ENCODE results near the gene LCN12. TPM values are rescaled to one million over a fixed set of nuclear protein-coding genes. Genes with fewer than 3 reads are reported as not detected.

LCN12 gene
- total RNA-seq, 8 experiments from 2014 or later, result 0.38 to 4.3 (median 1.2) TPM

GRCh38 chr9:136934277-136934676 lies 17.8 kb upstream of the LCN12 start:
- no peak overlapping the region for H3K27ac ChIP-seq
- WGBS, 10 experiments, result 33 to 100% (median 80%) methylated on average over 1 to 3 of the region's 3 CpGs
- no peak overlapping the region for H3K4me3 ChIP-seq
- in situ Hi-C loops (cut with MboI; ENCODE audit: low pct_unique_long_range_greater_than_20kb in 2 of 9, low sequenced_read_pairs in 9 of 9, unreplicated experiment in 9 of 9), result no loop called here
- no peaks in the 10 kb centered on the region for H3K4me1 ChIP-seq (replicated peaks in 1 of 2)
- peak in 3 of 8 experiments; percentile 27 to 46 (median 42) for ATAC-seq (replicated peaks in 6 of 8)

- Histone ChIP-seq H3K4me3 (no peak overlapping the region), H3K4me1 (replicated peaks in 1 of 2) (no peaks in the 10 kb centered on the region), H3K27ac (no peak overlapping the region)
- no peak for ATAC-seq (replicated peaks in 6 of 8)
- 50 to 100% (median 80%) methylated on average over 1 to 3 of the region's 3 CpGs; no CpG with 5 or more reads in 5 of the 10 experiments for WGBS, 10 experiments
- in situ Hi-C loops (cut with MboI; ENCODE audit: low pct_unique_long_range_greater_than_20kb in 2 of 9, low sequenced_read_pairs in 9 of 9, unreplicated experiment in 9 of 9), result no loop called here
These were observed 16.4 kb upstream of the LCN12 start for GRCh38 chr9:136935651-136936050.

- no peak overlapping the region for H3K4me3 ChIP-seq
- no peak overlapping the region for H3K27ac ChIP-seq
- in situ Hi-C loops (cut with MboI; ENCODE audit: low pct_unique_long_range_greater_than_20kb in 2 of 9, low sequenced_read_pairs in 9 of 9, unreplicated experiment in 9 of 9), result no loop called here
- ATAC-seq (replicated peaks in 6 of 8), result no peak
- H3K4me1 ChIP-seq (replicated peaks in 1 of 2), result no peaks in the 10 kb centered on the region
- WGBS, 10 experiments, result 37 to 100% (median 84%) methylated on average over 1 to 8 of the region's 8 CpGs; no CpG with 5 or more reads in 1 of the 10 experiments
These were observed 15.4 kb upstream of the LCN12 start for GRCh38 chr9:136936645-136937170.

- no peaks in the 10 kb centered on the region for H3K4me1 ChIP-seq (replicated peaks in 1 of 2)
- WGBS, 10 experiments, result 82 to 100% (median 91%) methylated on average over 2 to 7 of the region's 15 CpGs; no CpG with 5 or more reads in 4 of the 10 experiments
- H3K4me3 ChIP-seq, result no peak overlapping the region
- ATAC-seq (replicated peaks in 6 of 8), result no peak
- no peak overlapping the region for H3K27ac ChIP-seq
- in situ Hi-C loops (cut with MboI; ENCODE audit: low pct_unique_long_range_greater_than_20kb in 2 of 9, low sequenced_read_pairs in 9 of 9, unreplicated experiment in 9 of 9), result no loop called here
These were observed 14.7 kb upstream of the LCN12 start for GRCh38 chr9:136937186-136938001.

GRCh38 chr9:136939431-136939995 lies 12.6 kb upstream of the LCN12 start:
- in situ Hi-C loops (cut with MboI; ENCODE audit: low pct_unique_long_range_greater_than_20kb in 2 of 9, low sequenced_read_pairs in 9 of 9, unreplicated experiment in 9 of 9), result no loop called here
- no peak for ATAC-seq (replicated peaks in 6 of 8)
- 80 to 97% (median 94%) methylated on average over 2 to 13 of the region's 28 CpGs; no CpG with 5 or more reads in 5 of the 10 experiments for WGBS, 10 experiments
- peaks cover 3 to 9% of the 10 kb centered on the region in 2 donors for H3K4me1 ChIP-seq (replicated peaks in 1 of 2)
- no peak overlapping the region for H3K27ac ChIP-seq
- no peak overlapping the region for H3K4me3 ChIP-seq

GRCh38 chr9:136939996-136940525 lies 12.0 kb upstream of the LCN12 start:
- Histone ChIP-seq H3K4me1 (replicated peaks in 1 of 2) (peaks cover 3 to 11% of the 10 kb centered on the region in 2 donors), H3K4me3 (no peak overlapping the region), H3K27ac (no peak overlapping the region)
- in situ Hi-C loops (cut with MboI; ENCODE audit: low pct_unique_long_range_greater_than_20kb in 2 of 9, low sequenced_read_pairs in 9 of 9, unreplicated experiment in 9 of 9), result no loop called here
- ATAC-seq (replicated peaks in 6 of 8), result no peak
- WGBS, 10 experiments, result 93 to 100% (median 100%) methylated on average over 1 to 3 of the region's 16 CpGs; no CpG with 5 or more reads in 7 of the 10 experiments

- Histone ChIP-seq H3K4me3 (no peak overlapping the region), H3K4me1 (replicated peaks in 1 of 2) (peaks cover 3 to 11% of the 10 kb centered on the region in 2 donors), H3K27ac (no peak overlapping the region)
- in situ Hi-C loops (cut with MboI; ENCODE audit: low pct_unique_long_range_greater_than_20kb in 2 of 9, low sequenced_read_pairs in 9 of 9, unreplicated experiment in 9 of 9), result no loop called here
- 94 to 100% (median 100%) methylated on average over 1 to 23 of the region's 42 CpGs; no CpG with 5 or more reads in 5 of the 10 experiments for WGBS, 10 experiments
- no peak for ATAC-seq (replicated peaks in 6 of 8)
These were observed 11.4 kb upstream of the LCN12 start for GRCh38 chr9:136940526-136941230.

- Histone ChIP-seq H3K27ac (no peak overlapping the region), H3K4me1 (replicated peaks in 1 of 2) (peaks cover 3 to 11% of the 10 kb centered on the region in 2 donors), H3K4me3 (no peak overlapping the region)
- in situ Hi-C loops (cut with MboI; ENCODE audit: low pct_unique_long_range_greater_than_20kb in 2 of 9, low sequenced_read_pairs in 9 of 9, unreplicated experiment in 9 of 9), result no loop called here
- WGBS, 10 experiments, result 80 to 100% (median 90%) methylated on average over 1 to 7 of the region's 55 CpGs; no CpG with 5 or more reads in 4 of the 10 experiments
- ATAC-seq (replicated peaks in 6 of 8), result no peak
These were observed 10.6 kb upstream of the LCN12 start for GRCh38 chr9:136941231-136942111.

GRCh38 chr9:136942112-136942880 lies 9.8 kb upstream of the LCN12 start:
- in situ Hi-C loops (cut with MboI; ENCODE audit: low pct_unique_long_range_greater_than_20kb in 2 of 9, low sequenced_read_pairs in 9 of 9, unreplicated experiment in 9 of 9), result no loop called here
- WGBS, 10 experiments, result 100% methylated on average over 3 of the region's 60 CpGs; no CpG with 5 or more reads in 9 of the 10 experiments
- Histone ChIP-seq H3K27ac (no peak overlapping the region), H3K4me3 (no peak overlapping the region), H3K4me1 (replicated peaks in 1 of 2) (peaks cover 3 to 11% of the 10 kb centered on the region in 2 donors)
- ATAC-seq (replicated peaks in 6 of 8), result no peak

- in situ Hi-C loops (cut with MboI; ENCODE audit: low pct_unique_long_range_greater_than_20kb in 2 of 9, low sequenced_read_pairs in 9 of 9, unreplicated experiment in 9 of 9), result no loop called here
- H3K4me3 ChIP-seq, result peak overlapping the region in 1 of 5 donors; percentile 76
- 91% methylated on average over 8 of the region's 16 CpGs; no CpG with 5 or more reads in 9 of the 10 experiments for WGBS, 10 experiments
- no peak for ATAC-seq (replicated peaks in 6 of 8)
- H3K4me1 ChIP-seq (replicated peaks in 1 of 2), result peaks cover 3 to 12% of the 10 kb centered on the region in 2 donors
- no peak overlapping the region for H3K27ac ChIP-seq
These were observed 9.2 kb upstream of the LCN12 start for GRCh38 chr9:136942881-136943230.

GRCh38 chr9:136943291-136944211 lies 8.5 kb upstream of the LCN12 start:
- in situ Hi-C loops (cut with MboI; ENCODE audit: low pct_unique_long_range_greater_than_20kb in 2 of 9, low sequenced_read_pairs in 9 of 9, unreplicated experiment in 9 of 9), result no loop called here
- Histone ChIP-seq H3K4me1 (replicated peaks in 1 of 2) (peaks cover 3 to 17% of the 10 kb centered on the region in 2 donors), H3K4me3 (peak overlapping the region; percentile 62 to 90 (median 81)), H3K27ac (peak overlapping the region; percentile 73 to 92)
- whole genome bisulfite sequencing, 10 experiments, result 30 to 46% methylated on average over 2 to 4 of the region's 61 CpGs; no CpG with 5 or more reads in 8 of the 10 experiments
- peak in 6 of 8 experiments; percentile 2 to 41 (median 12) for ATAC-seq (replicated peaks in 6 of 8)

Data from motor neuron (in vitro differentiated cells).